Right lobe of liver (tissue), 4 donors: ENCODE results near the gene ASXL1.

Experiments
- CTCF ChIP-seq, 4 donors: fragments of 200-600 bp in 3 of 4; fragments of 450-650 bp in 1 of 4; IDR thresholded peaks; one replicate each; pipeline versions ENCODE4 v1.5.1 to v1.8.0; 2016 to 2022; ENCODE audit warnings: antibody characterized with exemption in 4 of 4, mild to moderate bottlenecking in 2 of 4
- POLR2A ChIP-seq: fragments of 450-650 bp; IDR thresholded peaks from one replicate; pipeline ENCODE4 v1.6.1; 2017; ENCODE audit warnings: antibody characterized with exemption, mild to moderate bottlenecking
- donor health status: DM: no; HTN: no; CAD: no.
- donor health status: DM: no; HTN: no; CAD: no.
- donor health status: DM: no; HTN: yes; CAD: no.

GRCh38 chr20:32463642-32464400, 105.7 kb downstream of the ASXL1 start:
- TF ChIP-seq POLR2A (no peak), CTCF (IDR thresholded peaks at IDR 0.05) (peak in 1 of 4 donors; percentile 4)
